IMR-90 (cell line): ENCODE data around the gene BTN1A1. TPM values are rescaled to one million over a fixed set of nuclear protein-coding genes. Genes with fewer than 3 reads are reported as not detected.

Experiments used
- ATAC-seq: fragments of 200-7000 bp; cut with Tn5 transposase; 2 replicates; pipeline ENCODE4 v1.9.1; 2020; ENCODE audit warnings: low read depth, mild to moderate bottlenecking, moderate library complexity
- BruUV-seq: library from RNA; stranded (reverse); fragments of 400-500 nt; replicated peaks from 2 replicates; lab custom pipeline; 2021; lab: Mats Ljungman, UMichigan
- CTCF ChIA-PET: fragments of 300-600 bp; formaldehyde crosslinking; extraction: SDS; loops from one replicate; lab custom pipeline; 2021; ENCODE audit warnings: antibody characterized with exemption; lab: Yijun Ruan, JAX
- POLR2A ChIA-PET: fragments of 300-600 bp; sonication (Branson Sonifier 250); formaldehyde crosslinking; loops from one replicate; lab custom pipeline; 2022; ENCODE audit warnings: antibody characterized with exemption; ENCODE audit not compliant: unreplicated experiment; lab: Charles Lee
- DNase-seq: peaks from one replicate; pipeline ENCODE4 v3.0.0; 2013
- H2AFZ ChIP-seq: replicated peaks from 2 replicates; pipeline ENCODE3; 2013; ENCODE audit warnings: low read length, mild to moderate bottlenecking; ENCODE audit not compliant: poor library complexity
- H2AK5ac ChIP-seq: 2 replicates; pipeline ENCODE4 v1.6.1; 2013; ENCODE audit warnings: low read depth, low read length, inconsistent platforms
- H2AK9ac ChIP-seq: replicated peaks from 2 replicates; pipeline ENCODE3; 2013; ENCODE audit warnings: mild to moderate bottlenecking, low read depth, low read length, moderate library complexity; ENCODE audit not compliant: poor library complexity
- H2BK120ac ChIP-seq: 2 replicates; pipeline ENCODE4 v1.6.1; 2013; ENCODE audit warnings: low read depth, low read length, inconsistent platforms
- H2BK15ac ChIP-seq: 3 replicates; pipeline ENCODE4 v1.6.1; 2013; ENCODE audit warnings: low read depth, low read length, inconsistent platforms
- H2BK20ac ChIP-seq: 2 replicates; pipeline ENCODE4 v1.6.1; 2013; ENCODE audit warnings: low read depth, mild to moderate bottlenecking, inconsistent platforms, low read length, moderate library complexity
- H2BK5ac ChIP-seq: 2 replicates; pipeline ENCODE4 v1.6.1; 2013; ENCODE audit warnings: mild to moderate bottlenecking, low read depth, low read length, inconsistent platforms; ENCODE audit not compliant: poor library complexity, severe bottlenecking
- H3K14ac ChIP-seq: replicated peaks from 2 replicates; pipeline ENCODE4 v1.6.1; 2013; ENCODE audit warnings: low read depth, low read length, inconsistent platforms
- H3K18ac ChIP-seq: 2 replicates; pipeline ENCODE4 v1.6.1; 2013; ENCODE audit warnings: low read depth, low read length, control low read depth
- H3K23ac ChIP-seq: 2 replicates; pipeline ENCODE4 v1.6.1; 2013; ENCODE audit warnings: low read depth, low read length, inconsistent platforms
- H3K27ac ChIP-seq: 2 replicates; pipeline ENCODE4 v1.5.1; 2013; ENCODE audit warnings: mild to moderate bottlenecking, control low read depth, low read length; ENCODE audit not compliant: insufficient read depth
- H3K27me3 ChIP-seq: 2 replicates; pipeline ENCODE4 v1.6.1; 2013; ENCODE audit warnings: low read length; ENCODE audit not compliant: control insufficient read depth, insufficient read depth
- H3K36me3 ChIP-seq: 2 replicates; pipeline ENCODE4 v1.6.1; 2013; ENCODE audit warnings: low read length, mixed read lengths; ENCODE audit not compliant: control insufficient read depth, insufficient read depth
- H3K4ac ChIP-seq: 2 replicates; pipeline ENCODE4 v1.6.1; 2013; ENCODE audit warnings: low read depth, low read length, inconsistent platforms
- H3K4me1 ChIP-seq: 2 replicates; pipeline ENCODE4 v1.6.1; 2013; ENCODE audit warnings: low read length, mixed read lengths; ENCODE audit not compliant: control insufficient read depth, insufficient read depth
- H3K4me2 ChIP-seq: 2 replicates; pipeline ENCODE4 v1.6.1; 2013; ENCODE audit warnings: low read depth, mild to moderate bottlenecking, control low read depth, low read length, moderate library complexity
- H3K4me3 ChIP-seq: 2 replicates; pipeline ENCODE4 v1.5.1; 2013; ENCODE audit warnings: low read depth, mild to moderate bottlenecking, control low read depth, low read length, moderate library complexity; ENCODE audit not compliant: insufficient read depth
- H3K56ac ChIP-seq: 2 replicates; pipeline ENCODE4 v1.6.1; 2013; ENCODE audit warnings: low read length, inconsistent platforms; ENCODE audit not compliant: insufficient read depth; ENCODE audit errors: extremely low read depth
- H3K79me1 ChIP-seq, 2 experiments: 2 replicates each; pipeline ENCODE4 v1.6.1; 2013; ENCODE audit warnings: low read length in 2 of 2, inconsistent platforms in 1 of 2, low read depth in 1 of 2
- H3K9ac ChIP-seq: 2 replicates; pipeline ENCODE4 v1.6.1; 2013; ENCODE audit warnings: low read depth, low read length, control low read depth
- H3K9me1 ChIP-seq: 2 replicates; pipeline ENCODE4 v1.6.1; 2013; ENCODE audit warnings: low read length, inconsistent platforms; ENCODE audit not compliant: insufficient read depth
- H3K9me3 ChIP-seq: 2 replicates; pipeline ENCODE4 v1.6.1; 2013; ENCODE audit warnings: low read length; ENCODE audit not compliant: control insufficient read depth, insufficient read depth
- H4K20me1 ChIP-seq: 2 replicates; pipeline ENCODE4 v1.6.1; 2013; ENCODE audit warnings: low read length, inconsistent platforms; ENCODE audit not compliant: insufficient read depth
- H4K5ac ChIP-seq: 2 replicates; pipeline ENCODE4 v1.6.1; 2013; ENCODE audit warnings: mild to moderate bottlenecking, low read depth, low read length, control low read depth
- H4K8ac ChIP-seq, 2 experiments: 2 replicates each; pipeline ENCODE4 v1.6.1; 2013; ENCODE audit warnings: low read depth in 2 of 2, low read length in 2 of 2, control low read depth in 1 of 2, inconsistent platforms in 1 of 2
- H4K91ac ChIP-seq: 2 replicates; pipeline ENCODE4 v1.6.1; 2013; ENCODE audit warnings: low read depth, low read length, inconsistent platforms; ENCODE audit not compliant: insufficient read depth
- CEBPB ChIP-seq: IDR thresholded peaks from 2 replicates; pipeline ENCODE4 v1.6.1; 2012; ENCODE audit warnings: low read depth, low read length, improper control_type of control experiment
- CHD1 ChIP-seq: IDR thresholded peaks from 2 replicates; pipeline ENCODE4 v1.6.1; 2012; ENCODE audit warnings: low read depth, low read length, improper control_type of control experiment
- ELK1 ChIP-seq: fragments of 150-350 bp; IDR thresholded peaks from 2 replicates; pipeline ENCODE4 v1.6.1; 2016; ENCODE audit warnings: low read depth, mild to moderate bottlenecking, low read length, moderate library complexity, borderline replicate concordance
- MAZ ChIP-seq: IDR thresholded peaks from 2 replicates; pipeline ENCODE4 v1.6.1; 2012; ENCODE audit warnings: low read depth, mild to moderate bottlenecking, low read length, improper control_type of control experiment, moderate library complexity, borderline replicate concordance
- POLR2A ChIP-seq: IDR thresholded peaks from 2 replicates; pipeline ENCODE4 v1.6.1; 2012; ENCODE audit warnings: mild to moderate bottlenecking, low read depth, low read length
- RAD21 ChIP-seq: IDR thresholded peaks from 2 replicates; pipeline ENCODE4 v1.6.1; 2012; ENCODE audit warnings: low read length, improper control_type of control experiment
- RCOR1 ChIP-seq: IDR thresholded peaks from 2 replicates; pipeline ENCODE4 v1.6.1; 2012; ENCODE audit warnings: mild to moderate bottlenecking, low read length, improper control_type of control experiment; ENCODE audit not compliant: insufficient replicate concordance
- RFX5 ChIP-seq: IDR thresholded peaks from 2 replicates; pipeline ENCODE4 v1.8.0; 2012; ENCODE audit warnings: low read depth, mild to moderate bottlenecking, low read length, moderate library complexity
- USF2 ChIP-seq: fragments of 150-350 bp; IDR thresholded peaks from 2 replicates; pipeline ENCODE4 v1.6.1; 2017; ENCODE audit warnings: mild to moderate bottlenecking, antibody characterized with exemption, low read length, low read depth
- WGBS, 2 experiments: methylation state at CpG; one replicate each; pipeline versions ENCODE4 v1.1.5 to v1.1.7; 2013; ENCODE audit warnings: missing lambda C conversion rate in 2 of 2; ENCODE audit not compliant: insufficient read length in 1 of 2; ENCODE audit errors: extremely low coverage in 2 of 2; 5-methylcytosine and 5-hydroxymethylcytosine counted together
- dilution Hi-C: fragments of 300-500 bp; cut with HindIII; formaldehyde crosslinking; loops from one replicate; pipeline ENCODE4 v1.14.3; 2018; ENCODE audit warnings: low sequenced_read_pairs; ENCODE audit not compliant: unreplicated experiment
- in situ Hi-C: fragments of 300-500 bp; cut with MboI; formaldehyde crosslinking; loops from 3 replicates; pipeline ENCODE4 v1.14.3; 2019; ENCODE audit warnings: low sequenced_read_pairs, inconsistent platforms, mixed read lengths
- intact Hi-C: fragments of 100-400 bp; cut with micrococcal nuclease; formaldehyde crosslinking; loops from 2 replicates; pipeline ENCODE4 v1.10.0; 2022
- polyA plus RNA-seq, 3 experiments: library from polyadenylated mRNA; depleted of rRNA; stranded (reverse); fragments of >200 nt; gene quantifications; 2 replicates each; pipeline ENCODE4 v1.2.3, GENCODE V29; 2012; ENCODE audit warnings: low replicate concordance in 1 of 3
- total RNA-seq: library from RNA; depleted of rRNA; stranded (reverse); fragments of >200 nt; gene quantifications from 2 replicates; pipeline ENCODE4 v1.2.3, GENCODE V29; 2012

BTN1A1 gene
- total and polyA plus RNA-seq, 2 of the 4 experiments (the other 2 are of a cell fraction) = not detected

GRCh38 chr6:26525838-26526237, 25.7 kb downstream of the BTN1A1 start:
- no peak overlapping the region for H2AK5ac ChIP-seq
- no peak overlapping the region for H3K4me3 ChIP-seq
- H4K8ac ChIP-seq = no peak overlapping the region
- ChIA-PET POLR2A (no interaction called here), CTCF (no interaction called here)
- no peak overlapping the region for H4K91ac ChIP-seq
- dilution Hi-C loops (no loop called here), in situ Hi-C loops (no loop called here), intact Hi-C loops (no loop called here)
- H3K23ac ChIP-seq = no peak overlapping the region
- H2BK15ac ChIP-seq = no peak overlapping the region
- no peak overlapping the region for H4K5ac ChIP-seq
- H3K4me2 ChIP-seq = no peak overlapping the region
- ATAC-seq = no peak
- TF ChIP-seq USF2 = no peak
- no peak for TF ChIP-seq ELK1
- TF ChIP-seq MAZ = no peak
- no peak for TF ChIP-seq RFX5
- TF ChIP-seq RAD21 = no peak
- no peak for TF ChIP-seq RCOR1
- TF ChIP-seq POLR2A = no peak
- TF ChIP-seq CEBPB = no peak
- no peak for TF ChIP-seq CHD1
- no peak overlapping the region for H3K4ac ChIP-seq
- H3K27ac ChIP-seq = no peak overlapping the region
- no peak overlapping the region for H3K56ac ChIP-seq
- peaks cover 0 to 7% of the 10 kb centered on the region in 2 experiments; a peak in 2 of 4 replicates for H3K79me1 ChIP-seq
- WGBS, 2 experiments = no CpG with 5 or more reads among the region's 2 CpGs
- H3K27me3 ChIP-seq = no peaks in the 10 kb centered on the region
- peaks cover 5% of the 10 kb centered on the region; the same call in 1 of the 2 replicates for H3K4me1 ChIP-seq
- H3K18ac ChIP-seq = no peak overlapping the region
- H4K20me1 ChIP-seq = no peaks in the 10 kb centered on the region
- no peak for DNase-seq
- no peaks in the 10 kb centered on the region for H3K9me3 ChIP-seq
- no TSS peak for BruUV-seq
- H2AFZ ChIP-seq = no peak overlapping the region
- no peak overlapping the region for H3K14ac ChIP-seq
- no peak overlapping the region for H2BK5ac ChIP-seq
- no peak overlapping the region for H2BK20ac ChIP-seq
- no peak overlapping the region for H2AK9ac ChIP-seq
- H3K9ac ChIP-seq = no peak overlapping the region
- no peak overlapping the region for H2BK120ac ChIP-seq
- H3K9me1 ChIP-seq = no peaks in the 10 kb centered on the region
- H3K36me3 ChIP-seq = no peaks in the 10 kb centered on the region
